Activated B cell treated with CpG ODN at 0.5 μM for 24 hours (primary cell): ENCODE results near the gene EEFSEC. TPM values are rescaled to one million over a fixed set of nuclear protein-coding genes. Genes with fewer than 3 reads are reported as not detected.

ENCODE experiments used
- ATAC-seq: fragments of 200-7000 bp; cut with Tn5 transposase; one replicate; pipeline ENCODE4 v1.10.0; 2021; ENCODE audit warnings: low read depth, mild to moderate bottlenecking, moderate library complexity
- CTCF ChIA-PET: fragments of 350-600 bp; sonication (Branson Sonifier 250); formaldehyde crosslinking; loops from one replicate; lab custom pipeline; 2021; ENCODE audit warnings: antibody characterized with exemption; lab: Charles Lee
- POLR2A ChIA-PET: fragments of 350-600 bp; sonication (Branson Sonifier 250); formaldehyde crosslinking; loops from one replicate; lab custom pipeline; 2021; ENCODE audit warnings: antibody characterized with exemption; lab: Charles Lee
- DNase-seq: peaks from one replicate; pipeline ENCODE4 v3.0.0; 2022
- H3K27ac Mint-ChIP-seq: one replicate; pipeline ENCODE4 v1.8.0; 2020; ENCODE audit warnings: mixed read lengths
- H3K27me3 Mint-ChIP-seq: one replicate; pipeline ENCODE4 v1.8.0; 2021; ENCODE audit warnings: mixed read lengths
- H3K36me3 Mint-ChIP-seq: one replicate; pipeline ENCODE4 v1.8.0; 2021; ENCODE audit warnings: low read depth, mixed read lengths
- H3K4me1 Mint-ChIP-seq: one replicate; pipeline ENCODE4 v1.8.0; 2021; ENCODE audit warnings: mixed read lengths
- H3K4me3 Mint-ChIP-seq: one replicate; pipeline ENCODE4 v1.8.0; 2020; ENCODE audit warnings: mild to moderate bottlenecking, mixed read lengths
- H3K9me3 Mint-ChIP-seq: one replicate; pipeline ENCODE4 v1.8.0; 2020; ENCODE audit warnings: mixed read lengths
- CTCF ChIP-seq: fragments of 200-600 bp; IDR thresholded peaks from one replicate; pipeline ENCODE4 v1.8.0; 2022; ENCODE audit warnings: antibody characterized with exemption, mild to moderate bottlenecking
- intact Hi-C: fragments of 100-400 bp; cut with micrococcal nuclease; formaldehyde crosslinking; loops from one replicate; pipeline ENCODE4 v1.15.1; 2024
- total RNA-seq: library from RNA; stranded (reverse); gene quantifications from 2 replicates; pipeline ENCODE4 v1.2.3, GENCODE V29; 2022

EEFSEC gene
- total RNA-seq, 1 donor from 2014 or later = 20.0 TPM

- ChIA-PET CTCF (no interaction called here), POLR2A (no interaction called here)
- TF ChIP-seq CTCF = no peak
- Mint-ChIP-seq H3K36me3 (peaks cover 13% of the 10 kb centered on the region), H3K4me1 (no peaks in the 10 kb centered on the region), H3K27me3 (no peaks in the 10 kb centered on the region), H3K27ac (no peak overlapping the region), H3K9me3 (no peaks in the 10 kb centered on the region), H3K4me3 (no peak overlapping the region)
- intact Hi-C loops = no loop called here
- ATAC-seq (no peak), DNase-seq (no peak)
Measured at GRCh38 chr3:128276577-128277183, 123.4 kb downstream of the EEFSEC start.

GRCh38 chr3:128277378-128278069 is 124.2 kb downstream of the EEFSEC start:
- intact Hi-C loops = no loop called here
- H3K27ac Mint-ChIP-seq = no peak overlapping the region

GRCh38 chr3:128278130-128278529 is 124.8 kb downstream of the EEFSEC start:
- ATAC-seq = no peak
- Mint-ChIP-seq H3K27ac (no peak overlapping the region), H3K9me3 (no peaks in the 10 kb centered on the region), H3K4me3 (no peak overlapping the region), H3K4me1 (no peaks in the 10 kb centered on the region), H3K27me3 (no peaks in the 10 kb centered on the region), H3K36me3 (peaks cover 12% of the 10 kb centered on the region)
- TF ChIP-seq CTCF = no peak
- intact Hi-C loops = no loop called here
- no peak for DNase-seq
- ChIA-PET CTCF (no interaction called here), POLR2A (no interaction called here)

More at GRCh38 chr3:128277378-128278069, 124.2 kb downstream of the EEFSEC start:
- ChIA-PET POLR2A (no interaction called here), CTCF (no interaction called here)
- no peak for TF ChIP-seq CTCF
- no peak for DNase-seq
- Mint-ChIP-seq H3K4me1 (no peaks in the 10 kb centered on the region), H3K4me3 (no peak overlapping the region), H3K36me3 (peaks cover 11% of the 10 kb centered on the region), H3K9me3 (no peaks in the 10 kb centered on the region), H3K27me3 (no peaks in the 10 kb centered on the region)
- ATAC-seq = no peak

- intact Hi-C loops = no loop called here
- Mint-ChIP-seq H3K36me3 (peaks cover 18% of the 10 kb centered on the region), H3K27ac (no peak overlapping the region), H3K4me1 (no peaks in the 10 kb centered on the region), H3K4me3 (no peak overlapping the region), H3K9me3 (no peaks in the 10 kb centered on the region), H3K27me3 (no peaks in the 10 kb centered on the region)
- CTCF ChIA-PET = no interaction called here
- TF ChIP-seq CTCF = no peak
- POLR2A ChIA-PET = no interaction called here
- ATAC-seq (no peak), DNase-seq (no peak)
Measured at GRCh38 chr3:128278761-128279600, 125.7 kb downstream of the EEFSEC start.

- no peak overlapping the region for H3K4me3 Mint-ChIP-seq
- TF ChIP-seq CTCF = no peak
- no peak overlapping the region for H3K27ac Mint-ChIP-seq
- no peaks in the 10 kb centered on the region for H3K9me3 Mint-ChIP-seq
- ATAC-seq (no peak), DNase-seq (no peak)
- H3K27me3 Mint-ChIP-seq = no peaks in the 10 kb centered on the region
- POLR2A ChIA-PET = no interaction called here
- peaks cover 21% of the 10 kb centered on the region for H3K36me3 Mint-ChIP-seq
- CTCF ChIA-PET = no interaction called here
- no peaks in the 10 kb centered on the region for H3K4me1 Mint-ChIP-seq
- intact Hi-C loops = no loop called here
Measured at GRCh38 chr3:128279601-128279880, 126.3 kb downstream of the EEFSEC start.
